Osteoblast (primary cell): ENCODE data around the gene EIF1. TPM values are rescaled to one million over a fixed set of nuclear protein-coding genes. Genes with fewer than 3 reads are reported as not detected.

Experiments used
- DNase-seq: peaks from one replicate; pipeline ENCODE4 v3.0.0; 2011; ENCODE audit warnings: low spot score, mixed read lengths; ENCODE audit not compliant: insufficient read length; ENCODE audit errors: missing footprints
- H2AFZ ChIP-seq: 2 replicates; pipeline ENCODE4 v1.6.0; 2011; ENCODE audit warnings: mild to moderate bottlenecking, low read length
- H3K27ac ChIP-seq: 2 replicates; pipeline ENCODE4 v1.5.1; 2011; ENCODE audit warnings: mild to moderate bottlenecking, low read depth, low read length, moderate library complexity
- H3K27me3 ChIP-seq: 2 replicates; pipeline ENCODE4 v1.6.0; 2012; ENCODE audit warnings: mild to moderate bottlenecking, control low read depth, inconsistent platforms, low read length, moderate library complexity; ENCODE audit not compliant: insufficient read depth
- H3K36me3 ChIP-seq: 2 replicates; pipeline ENCODE4 v1.5.1; 2011; ENCODE audit warnings: mild to moderate bottlenecking, low read length, control low read depth, moderate library complexity; ENCODE audit not compliant: insufficient read depth
- H3K4me1 ChIP-seq: 2 replicates; pipeline ENCODE4 v1.5.1; 2011; ENCODE audit warnings: mild to moderate bottlenecking, low read length, control low read depth, moderate library complexity; ENCODE audit not compliant: insufficient read depth
- H3K4me2 ChIP-seq: 2 replicates; pipeline ENCODE4 v1.6.0; 2011; ENCODE audit warnings: mild to moderate bottlenecking, low read length; ENCODE audit not compliant: insufficient read depth
- H3K4me3 ChIP-seq: fragments of 200-600 bp; sonication (generic); 3 replicates; pipeline ENCODE4 v1.5.1; 2012; ENCODE audit warnings: mild to moderate bottlenecking, low read length, inconsistent platforms; ENCODE audit not compliant: insufficient read depth
- H3K79me2 ChIP-seq: 2 replicates; pipeline ENCODE4 v1.6.0; 2012; ENCODE audit warnings: mild to moderate bottlenecking, low read length, control low read depth, inconsistent platforms; ENCODE audit not compliant: insufficient read depth
- H3K9me3 ChIP-seq: 2 replicates; pipeline ENCODE4 v1.5.1; 2011; ENCODE audit warnings: low read depth, low read length, control low read depth
- H4K20me1 ChIP-seq: 2 replicates; pipeline ENCODE4 v1.6.0; 2012; ENCODE audit warnings: mild to moderate bottlenecking, low read length, control low read depth; ENCODE audit not compliant: insufficient read depth
- total RNA-seq: library from RNA; depleted of rRNA; stranded (reverse); fragments of >200 nt; gene quantifications from 2 replicates; pipeline ENCODE4 v1.2.3, GENCODE V29; 2012
- TF ChIP-seq, protein P1 (sequence below): IDR thresholded peaks from 2 replicates; pipeline ENCODE4 v1.5.1; 2011; ENCODE audit warnings: mild to moderate bottlenecking, low read depth, low read length, moderate library complexity; ENCODE audit errors: extremely low read depth

EIF1 gene
- total RNA-seq, 1 donor = 94.5 TPM

DNA sequence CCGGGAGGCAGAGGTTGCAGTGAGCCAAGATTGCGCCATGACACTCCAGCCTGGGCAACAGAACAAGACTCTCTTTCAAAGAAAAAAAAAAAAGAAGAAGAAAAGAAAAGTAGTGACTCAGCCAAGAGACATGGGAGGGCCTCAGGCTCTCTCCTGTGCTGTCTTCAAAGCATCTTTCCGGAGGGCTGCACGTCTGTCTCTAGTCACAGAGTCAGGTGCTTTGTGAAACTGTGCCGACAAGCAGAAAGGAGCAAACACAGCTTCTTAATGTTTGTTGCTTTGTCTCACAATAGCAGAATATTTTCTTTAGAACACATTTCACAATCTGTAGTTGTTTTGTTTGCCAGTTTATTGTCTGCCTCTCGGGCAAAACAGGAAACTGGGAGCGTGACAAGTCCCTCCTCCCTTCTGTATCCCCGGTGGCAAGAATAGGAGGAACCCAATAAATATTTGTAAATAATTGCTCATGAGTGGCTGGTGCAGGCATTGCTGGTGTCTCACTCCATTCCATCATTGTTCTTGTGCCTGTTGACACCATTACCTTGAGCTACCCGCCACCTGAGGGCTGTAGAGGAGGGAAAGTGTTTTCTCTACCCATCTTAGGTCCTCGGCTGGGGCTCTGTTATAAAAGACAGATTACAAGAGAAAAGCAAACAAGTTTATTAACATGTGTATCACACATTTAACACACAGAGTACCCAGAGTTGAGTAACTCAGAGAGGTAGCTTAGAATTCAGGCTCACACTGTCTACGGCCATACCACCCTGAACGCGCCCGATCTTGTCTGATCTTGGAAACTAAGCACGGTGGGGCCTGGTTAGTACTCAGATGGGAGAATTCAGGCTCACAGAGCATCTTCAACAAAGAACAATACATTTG lies 29.0 kb downstream of the EIF1 start:
- Histone ChIP-seq H3K4me3 (no peak overlapping the region), H2AFZ (no peak overlapping the region), H3K79me2 (no peaks in the 10 kb centered on the region), H4K20me1 (no peaks in the 10 kb centered on the region), H3K36me3 (no peaks in the 10 kb centered on the region), H3K4me2 (no peak overlapping the region), H3K27ac (no peak overlapping the region), H3K4me1 (no peaks in the 10 kb centered on the region), H3K9me3 (no peaks in the 10 kb centered on the region), H3K27me3 (peaks cover 14% of the 10 kb centered on the region)
- DNase-seq = peak; percentile 63
- TF ChIP-seq, protein P1, sequence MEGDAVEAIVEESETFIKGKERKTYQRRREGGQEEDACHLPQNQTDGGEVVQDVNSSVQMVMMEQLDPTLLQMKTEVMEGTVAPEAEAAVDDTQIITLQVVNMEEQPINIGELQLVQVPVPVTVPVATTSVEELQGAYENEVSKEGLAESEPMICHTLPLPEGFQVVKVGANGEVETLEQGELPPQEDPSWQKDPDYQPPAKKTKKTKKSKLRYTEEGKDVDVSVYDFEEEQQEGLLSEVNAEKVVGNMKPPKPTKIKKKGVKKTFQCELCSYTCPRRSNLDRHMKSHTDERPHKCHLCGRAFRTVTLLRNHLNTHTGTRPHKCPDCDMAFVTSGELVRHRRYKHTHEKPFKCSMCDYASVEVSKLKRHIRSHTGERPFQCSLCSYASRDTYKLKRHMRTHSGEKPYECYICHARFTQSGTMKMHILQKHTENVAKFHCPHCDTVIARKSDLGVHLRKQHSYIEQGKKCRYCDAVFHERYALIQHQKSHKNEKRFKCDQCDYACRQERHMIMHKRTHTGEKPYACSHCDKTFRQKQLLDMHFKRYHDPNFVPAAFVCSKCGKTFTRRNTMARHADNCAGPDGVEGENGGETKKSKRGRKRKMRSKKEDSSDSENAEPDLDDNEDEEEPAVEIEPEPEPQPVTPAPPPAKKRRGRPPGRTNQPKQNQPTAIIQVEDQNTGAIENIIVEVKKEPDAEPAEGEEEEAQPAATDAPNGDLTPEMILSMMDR = no peak

DNA sequence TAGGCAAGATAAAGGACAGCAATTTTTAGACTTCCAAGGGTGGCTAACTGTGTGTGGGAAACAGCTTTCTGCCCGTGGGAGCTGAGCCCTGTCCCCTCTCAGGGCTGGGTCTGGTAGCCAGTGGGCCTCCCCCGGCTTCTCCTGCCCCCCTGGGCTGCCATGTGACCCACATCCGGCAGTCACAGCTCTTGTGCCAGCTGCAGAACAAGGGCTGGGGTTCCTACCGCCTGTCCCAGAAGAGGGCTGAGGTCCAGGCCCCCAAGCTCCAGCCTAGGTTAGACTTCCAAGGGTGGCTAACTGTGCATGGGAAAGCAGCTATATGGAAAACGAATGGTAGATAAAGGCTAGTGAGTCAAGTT lies 29.6 kb downstream of the EIF1 start:
- H3K4me1 ChIP-seq = no peaks in the 10 kb centered on the region
- no peak overlapping the region for H2AFZ ChIP-seq
- TF ChIP-seq, protein P1 = no peak
- H3K36me3 ChIP-seq = no peaks in the 10 kb centered on the region
- no peaks in the 10 kb centered on the region for H3K79me2 ChIP-seq
- H3K4me3 ChIP-seq = no peak overlapping the region
- H3K27me3 ChIP-seq = peaks cover 13% of the 10 kb centered on the region
- no peak overlapping the region for H3K27ac ChIP-seq
- H3K9me3 ChIP-seq = no peaks in the 10 kb centered on the region
- no peak for DNase-seq
- H3K4me2 ChIP-seq = no peak overlapping the region
- no peaks in the 10 kb centered on the region for H4K20me1 ChIP-seq

DNA sequence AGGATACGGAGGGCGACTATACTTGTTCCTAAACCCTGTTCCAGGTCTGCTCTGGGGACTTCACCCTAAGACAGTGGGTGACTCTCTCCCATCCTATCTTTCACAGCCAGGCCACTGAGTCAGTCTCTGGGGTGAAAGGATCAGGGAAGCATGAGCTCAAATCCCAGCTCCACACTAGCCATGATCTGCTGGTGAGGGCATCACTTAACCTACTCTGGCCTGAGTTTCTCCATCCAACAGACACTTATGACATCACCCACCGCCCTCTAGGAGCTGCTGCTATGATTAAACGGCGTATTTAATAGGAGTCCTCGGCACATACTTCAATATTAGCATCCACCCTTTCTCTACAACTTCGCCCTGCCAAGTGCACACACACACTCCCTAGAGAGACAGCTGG lies 33.5 kb downstream of the EIF1 start:
- no peaks in the 10 kb centered on the region for H3K4me1 ChIP-seq
- H3K36me3 ChIP-seq = no peaks in the 10 kb centered on the region
- H3K4me3 ChIP-seq = no peak overlapping the region
- no peaks in the 10 kb centered on the region for H3K79me2 ChIP-seq
- no peak overlapping the region for H3K4me2 ChIP-seq
- peak; percentile 79 for DNase-seq
- no peaks in the 10 kb centered on the region for H3K9me3 ChIP-seq
- no peak overlapping the region for H3K27ac ChIP-seq
- TF ChIP-seq, protein P1 = no peak
- no peak overlapping the region for H2AFZ ChIP-seq
- peaks cover 7% of the 10 kb centered on the region for H3K27me3 ChIP-seq
- no peaks in the 10 kb centered on the region for H4K20me1 ChIP-seq

DNA sequence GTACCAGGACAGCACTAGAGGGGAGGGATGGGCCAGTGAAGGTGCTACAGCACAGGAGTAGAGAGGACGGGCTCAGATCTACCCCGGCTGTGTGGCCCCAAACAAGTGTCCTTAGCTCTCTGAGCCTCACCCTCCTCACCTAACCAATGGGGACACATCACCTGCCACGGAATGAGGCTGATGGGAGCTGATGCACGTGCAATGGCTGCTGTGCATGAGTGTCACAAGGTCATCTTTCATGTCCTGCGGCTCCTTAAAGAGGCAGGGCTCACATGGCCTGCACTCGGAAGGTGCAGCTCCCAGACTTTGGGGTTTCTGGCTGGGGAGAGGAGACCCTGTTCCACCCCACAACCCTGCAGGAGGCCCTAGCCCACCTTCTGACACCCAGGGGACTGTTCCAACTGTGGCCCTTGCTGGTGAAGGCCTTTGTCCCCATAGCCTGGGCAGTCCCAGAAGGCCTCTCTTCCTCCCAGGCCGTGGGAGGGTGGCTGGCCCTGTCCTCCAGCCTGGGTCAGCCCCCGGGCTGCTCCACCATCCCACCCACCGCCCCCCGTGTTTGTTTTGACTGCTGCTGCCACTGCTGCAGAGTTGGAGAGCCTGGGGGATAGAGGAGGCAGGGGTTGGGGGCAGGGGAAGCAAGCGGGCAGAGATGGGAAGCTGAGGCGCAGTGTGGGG lies 35.3 kb downstream of the EIF1 start:
- Histone ChIP-seq H3K79me2 (no peaks in the 10 kb centered on the region), H3K27ac (no peak overlapping the region), H3K9me3 (no peaks in the 10 kb centered on the region), H4K20me1 (no peaks in the 10 kb centered on the region), H3K4me1 (no peaks in the 10 kb centered on the region), H3K4me3 (no peak overlapping the region), H3K4me2 (no peak overlapping the region), H3K36me3 (no peaks in the 10 kb centered on the region), H3K27me3 (no peaks in the 10 kb centered on the region), H2AFZ (no peak overlapping the region)
- TF ChIP-seq, protein P1 = no peak
- peak; percentile 69 for DNase-seq
